Stimulated activated naive B cell treated with anti-CD40 and anti-IgM and Interleukin-4, amounts not matched to agents 10 μg/mL and 1 μg/mL and 100 μg/mL, for 72 hours (primary cell): ENCODE data around the gene ASTN2.

ENCODE experiments used
- ATAC-seq, 2 donors: fragments of 150-1000 bp; cut with Tn5 transposase; replicated peaks; 2 replicates each; pipeline ENCODE4 v1.10.0; 2021; ENCODE audit warnings: moderate library complexity in 1 of 2
- DNase-seq: peaks from one replicate; pipeline ENCODE4 v3.0.0; 2021
- H3K27ac Mint-ChIP-seq: one replicate; pipeline ENCODE4 v1.8.0; 2022; ENCODE audit warnings: mild to moderate bottlenecking, mixed read lengths
- H3K27me3 Mint-ChIP-seq, 2 donors: one replicate each; pipeline ENCODE4 v1.8.0; 2022; ENCODE audit warnings: mixed read lengths in 2 of 2
- H3K36me3 Mint-ChIP-seq, 2 donors: one replicate each; pipeline ENCODE4 v1.8.0; 2022; ENCODE audit warnings: mixed read lengths in 2 of 2, mild to moderate bottlenecking in 1 of 2
- H3K4me1 Mint-ChIP-seq, 2 donors: one replicate each; pipeline ENCODE4 v1.8.0; 2022; ENCODE audit warnings: mixed read lengths in 2 of 2, mild to moderate bottlenecking in 1 of 2
- H3K4me3 Mint-ChIP-seq, 2 donors: one replicate each; pipeline ENCODE4 v1.8.0; 2022; ENCODE audit warnings: mild to moderate bottlenecking in 2 of 2, mixed read lengths in 2 of 2, moderate library complexity in 1 of 2
- H3K9me3 Mint-ChIP-seq, 2 donors: one replicate each; pipeline ENCODE4 v1.8.0; 2022; ENCODE audit warnings: mixed read lengths in 2 of 2, mild to moderate bottlenecking in 1 of 2

ASTN2 gene

GRCh38 chr9:116524778-116525470, 889.9 kb downstream of the ASTN2 start:
- peaks cover 2 to 5% of the 10 kb centered on the region in 2 donors for H3K36me3 Mint-ChIP-seq
- DNase-seq (no peak), ATAC-seq (no peak)
- no peak overlapping the region for H3K27ac Mint-ChIP-seq
- H3K4me1 Mint-ChIP-seq, result no peaks in the 10 kb centered on the region
- H3K27me3 Mint-ChIP-seq, result no peaks in the 10 kb centered on the region
- peaks cover 25 to 41% of the 10 kb centered on the region in 2 donors for H3K9me3 Mint-ChIP-seq
- no peak overlapping the region for H3K4me3 Mint-ChIP-seq

- ATAC-seq (no peak), DNase-seq (no peak)
- Mint-ChIP-seq H3K27ac (no peak overlapping the region), H3K4me1 (no peaks in the 10 kb centered on the region), H3K27me3 (peaks cover 0 to 9% of the 10 kb centered on the region in 2 donors), H3K4me3 (no peak overlapping the region), H3K36me3 (peaks cover 10 to 12% of the 10 kb centered on the region in 2 donors), H3K9me3 (peaks cover 32 to 37% of the 10 kb centered on the region in 2 donors)
These were observed 894.6 kb downstream of the ASTN2 start for GRCh38 chr9:116520218-116520617.

GRCh38 chr9:116516456-116516855, 898.4 kb downstream of the ASTN2 start:
- H3K4me3 Mint-ChIP-seq, result no peak overlapping the region
- H3K27ac Mint-ChIP-seq, result no peak overlapping the region
- ATAC-seq (no peak), DNase-seq (no peak)
- H3K9me3 Mint-ChIP-seq, result peaks cover 37 to 44% of the 10 kb centered on the region in 2 donors
- H3K36me3 Mint-ChIP-seq, result peaks cover 9 to 12% of the 10 kb centered on the region in 2 donors
- peaks cover 0 to 14% of the 10 kb centered on the region in 2 donors for H3K27me3 Mint-ChIP-seq
- H3K4me1 Mint-ChIP-seq, result no peaks in the 10 kb centered on the region

GRCh38 chr9:116515541-116515940, 899.3 kb downstream of the ASTN2 start:
- no peak overlapping the region for H3K4me3 Mint-ChIP-seq
- H3K27ac Mint-ChIP-seq, result no peak overlapping the region
- H3K27me3 Mint-ChIP-seq, result peaks cover 0 to 14% of the 10 kb centered on the region in 2 donors
- H3K9me3 Mint-ChIP-seq, result peaks cover 31 to 40% of the 10 kb centered on the region in 2 donors
- ATAC-seq (no peak), DNase-seq (no peak)
- H3K36me3 Mint-ChIP-seq, result peaks cover 9 to 12% of the 10 kb centered on the region in 2 donors
- no peaks in the 10 kb centered on the region for H3K4me1 Mint-ChIP-seq

GRCh38 chr9:116506685-116507084, 908.2 kb downstream of the ASTN2 start:
- Mint-ChIP-seq H3K4me1 (peaks cover 12 to 17% of the 10 kb centered on the region in 2 donors), H3K27me3 (peaks cover 0 to 7% of the 10 kb centered on the region in 2 donors), H3K9me3 (peaks cover 23% of the 10 kb centered on the region in 2 donors), H3K36me3 (peaks cover 2 to 5% of the 10 kb centered on the region in 2 donors), H3K27ac (no peak overlapping the region), H3K4me3 (no peak overlapping the region)
- ATAC-seq (no peak), DNase-seq (no peak)

GRCh38 chr9:116504893-116505480, 909.9 kb downstream of the ASTN2 start:
- peaks cover 2 to 5% of the 10 kb centered on the region in 2 donors for H3K36me3 Mint-ChIP-seq
- H3K27me3 Mint-ChIP-seq, result peaks cover 0 to 9% of the 10 kb centered on the region in 2 donors
- no peak overlapping the region for H3K4me3 Mint-ChIP-seq
- peaks cover 20 to 21% of the 10 kb centered on the region in 2 donors for H3K9me3 Mint-ChIP-seq
- DNase-seq (no peak), ATAC-seq (peak; percentile 95)
- H3K27ac Mint-ChIP-seq, result no peak overlapping the region
- peaks cover 12 to 17% of the 10 kb centered on the region in 2 donors for H3K4me1 Mint-ChIP-seq

- Mint-ChIP-seq H3K27ac (no peak overlapping the region), H3K27me3 (peaks cover 0 to 11% of the 10 kb centered on the region in 2 donors), H3K36me3 (peaks cover 2 to 5% of the 10 kb centered on the region in 2 donors), H3K9me3 (peaks cover 16 to 17% of the 10 kb centered on the region in 2 donors), H3K4me1 (peaks cover 12 to 17% of the 10 kb centered on the region in 2 donors), H3K4me3 (no peak overlapping the region)
- DNase-seq (no peak), ATAC-seq (no peak)
These were observed 910.8 kb downstream of the ASTN2 start for GRCh38 chr9:116504081-116504480.

- ATAC-seq, result no peak
- H3K4me3 Mint-ChIP-seq, result no peak overlapping the region
- H3K27ac Mint-ChIP-seq, result no peak overlapping the region
- DNase-seq, result no peak
- peaks cover 0 to 5% of the 10 kb centered on the region in 2 donors for H3K36me3 Mint-ChIP-seq
- peaks cover 12 to 17% of the 10 kb centered on the region in 2 donors for H3K4me1 Mint-ChIP-seq
- peaks cover 0 to 11% of the 10 kb centered on the region in 2 donors for H3K27me3 Mint-ChIP-seq
- peaks cover 12 to 14% of the 10 kb centered on the region in 2 donors for H3K9me3 Mint-ChIP-seq
These were observed 912.1 kb downstream of the ASTN2 start for GRCh38 chr9:116502746-116503145.

- peaks cover 0 to 11% of the 10 kb centered on the region in 2 donors for H3K27me3 Mint-ChIP-seq
- no peak for DNase-seq
- H3K4me1 Mint-ChIP-seq, result peaks cover 12 to 17% of the 10 kb centered on the region in 2 donors
- no peak for ATAC-seq
- H3K4me3 Mint-ChIP-seq, result no peak overlapping the region
- peaks cover 0 to 5% of the 10 kb centered on the region in 2 donors for H3K36me3 Mint-ChIP-seq
- no peak overlapping the region for H3K27ac Mint-ChIP-seq
- H3K9me3 Mint-ChIP-seq, result peaks cover 10 to 14% of the 10 kb centered on the region in 2 donors
These were observed 913.0 kb downstream of the ASTN2 start for GRCh38 chr9:116501871-116502270.

GRCh38 chr9:116499986-116500871, 914.6 kb downstream of the ASTN2 start:
- no peak for ATAC-seq
- no peak overlapping the region for H3K27ac Mint-ChIP-seq
- no peak for DNase-seq

GRCh38 chr9:116499434-116499833, 915.4 kb downstream of the ASTN2 start:
- ATAC-seq (no peak), DNase-seq (no peak)
- Mint-ChIP-seq H3K27ac (no peak overlapping the region), H3K9me3 (peaks cover 6 to 9% of the 10 kb centered on the region in 2 donors), H3K27me3 (peaks cover 0 to 16% of the 10 kb centered on the region in 2 donors), H3K36me3 (peaks cover 0 to 5% of the 10 kb centered on the region in 2 donors), H3K4me3 (no peak overlapping the region), H3K4me1 (peaks cover 0 to 8% of the 10 kb centered on the region in 2 donors)

More at GRCh38 chr9:116499986-116500871, 914.6 kb downstream of the ASTN2 start:
- Mint-ChIP-seq H3K36me3 (peaks cover 0 to 5% of the 10 kb centered on the region in 2 donors), H3K4me1 (peaks cover 4 to 13% of the 10 kb centered on the region in 2 donors), H3K4me3 (no peak overlapping the region), H3K9me3 (peaks cover 6 to 9% of the 10 kb centered on the region in 2 donors), H3K27me3 (peaks cover 0 to 16% of the 10 kb centered on the region in 2 donors)

GRCh38 chr9:116497095-116497890, 917.6 kb downstream of the ASTN2 start:
- ATAC-seq (no peak), DNase-seq (no peak)
- Mint-ChIP-seq H3K4me1 (peaks cover 0 to under 1% of the 10 kb centered on the region in 2 donors), H3K27ac (no peak overlapping the region), H3K9me3 (peaks cover 4 to 5% of the 10 kb centered on the region in 2 donors), H3K27me3 (peaks cover 0 to 13% of the 10 kb centered on the region in 2 donors), H3K36me3 (peaks cover 0 to 3% of the 10 kb centered on the region in 2 donors), H3K4me3 (no peak overlapping the region)

GRCh38 chr9:116496167-116496566, 918.7 kb downstream of the ASTN2 start:
- Mint-ChIP-seq H3K27ac (no peak overlapping the region), H3K4me1 (no peaks in the 10 kb centered on the region), H3K36me3 (no peaks in the 10 kb centered on the region), H3K4me3 (no peak overlapping the region), H3K27me3 (peaks cover 0 to 9% of the 10 kb centered on the region in 2 donors), H3K9me3 (no peaks in the 10 kb centered on the region)
- ATAC-seq (no peak), DNase-seq (no peak)
